Uterus (tissue), 4 donors: Measurements from ENCODE around the gene FCHSD2. TPM values are rescaled to one million over a fixed set of nuclear protein-coding genes. Genes with fewer than 3 reads are reported as not detected.
A peak's percentile ranks its signal among the peaks of the same experiment; 100 is the strongest.

ENCODE experiments used
- DNase-seq, 2 donors: peaks; one replicate each; pipeline ENCODE4 v3.0.0-alpha.2; 2019 to 2020
- H3K27ac ChIP-seq, 2 donors: fragments of 200-600 bp; sonication (generic); 1 replicate in 1 of 2; 2 replicates in 1 of 2; pipeline ENCODE4 v1.5.1; 2016 to 2018
- H3K27me3 ChIP-seq, 2 donors: fragments of 200-600 bp; sonication (generic); one replicate each; pipeline ENCODE4 v1.5.1; 2018 to 2019; ENCODE audit warnings: control low read depth in 1 of 2
- H3K36me3 ChIP-seq, 2 donors: fragments of 200-600 bp; sonication (generic); one replicate each; pipeline ENCODE4 v1.5.1; 2019; ENCODE audit warnings: control low read depth in 1 of 2
- H3K4me1 ChIP-seq, 2 donors: fragments of 200-600 bp; sonication (generic); one replicate each; pipeline ENCODE4 v1.5.1; 2018 to 2019; ENCODE audit warnings: control low read depth in 1 of 2
- H3K4me3 ChIP-seq, 2 donors: fragments of 200-600 bp; sonication (generic); 1 replicate in 1 of 2; 2 replicates in 1 of 2; pipeline ENCODE4 v1.5.1; 2018 to 2019; ENCODE audit warnings: mild to moderate bottlenecking in 1 of 2
- H3K9me3 ChIP-seq, 2 donors: fragments of 200-600 bp; sonication (generic); one replicate each; pipeline ENCODE4 v1.5.1; 2019; ENCODE audit warnings: control low read depth in 1 of 2
- CTCF ChIP-seq, 4 experiments: fragments of 200-600 bp in 2 of 4; fragments of 450-650 bp in 2 of 4; sonication (generic) in 2 of 4; IDR thresholded peaks; one replicate each; pipeline ENCODE4 v1.5.1; 2016 to 2019; ENCODE audit warnings: antibody characterized with exemption in 4 of 4, mild to moderate bottlenecking in 2 of 4, moderate library complexity in 1 of 4
- POLR2A ChIP-seq, 2 donors: fragments of 450-650 bp; IDR thresholded peaks; one replicate each; pipeline ENCODE4 v1.6.1; 2016; ENCODE audit warnings: antibody characterized with exemption in 2 of 2, mild to moderate bottlenecking in 1 of 2, moderate library complexity in 1 of 2
- intact Hi-C: fragments of 100-400 bp; cut with DNase I; formaldehyde crosslinking; loops from one replicate; pipeline ENCODE4 v1.15.1; 2023; ENCODE audit warnings: low total_unique reads
- total RNA-seq, 4 donors: library from RNA; depleted of rRNA in 3 of 4; stranded (reverse); fragments of >200 nt in 3 of 4; gene quantifications; one replicate each; pipeline versions ENCODE4 v1.1.0 to v1.2.4, GENCODE V29; 2014 to 2023
- donor health status: DM: yes; HTN: yes; CAD: no.

The FCHSD2 gene
- total RNA-seq, 4 donors from 2014 or later, result 13.6 to 73.9 (median 27.7) TPM

- Histone ChIP-seq H3K9me3 (no peaks in the 10 kb centered on the region), H3K4me1 (peaks cover 0 to 3% of the 10 kb centered on the region in 2 donors), H3K27ac (peak overlapping the region; percentile 29 to 46), H3K4me3 (no peak overlapping the region), H3K36me3 (no peaks in the 10 kb centered on the region), H3K27me3 (no peaks in the 10 kb centered on the region)
- DNase-seq, result peak; percentile 29 to 51
- no peak for TF ChIP-seq POLR2A (IDR thresholded peaks at IDR 0.05)
- intact Hi-C loops, result loop anchor here (5.0 to 10.0 kb wide), 2 partner anchors 345 to 453 kb away; no protein-coding TSS in a partner anchor
Observed at GRCh38 chr11:73177380-73177777, 35.3 kb upstream of the FCHSD2 start.

GRCh38 chr11:73176874-73177155 lies 34.7 kb upstream of the FCHSD2 start:
- Histone ChIP-seq H3K27me3 (no peaks in the 10 kb centered on the region), H3K4me1 (peaks cover 0 to 3% of the 10 kb centered on the region in 2 donors), H3K27ac (peak overlapping the region in 1 of 2 donors; percentile 26), H3K9me3 (no peaks in the 10 kb centered on the region), H3K4me3 (no peak overlapping the region), H3K36me3 (no peaks in the 10 kb centered on the region)
- no peak for DNase-seq
- intact Hi-C loops, result loop anchor here (5.0 to 10.0 kb wide), 2 partner anchors 345 to 452 kb away; no protein-coding TSS in a partner anchor
- no peak for TF ChIP-seq POLR2A (IDR thresholded peaks at IDR 0.05)
- TF ChIP-seq CTCF (IDR thresholded peaks at IDR 0.05), result no peak

- peaks cover 0 to 3% of the 10 kb centered on the region in 2 donors for H3K4me1 ChIP-seq
- intact Hi-C loops, result loop anchor here (5.0 to 10.0 kb wide), 2 partner anchors 344 to 452 kb away; no protein-coding TSS in a partner anchor
- TF ChIP-seq POLR2A (IDR thresholded peaks at IDR 0.05) (no peak), CTCF (IDR thresholded peaks at IDR 0.05) (no peak)
Observed at GRCh38 chr11:73176145-73176873, 34.2 kb upstream of the FCHSD2 start.

GRCh38 chr11:73175551-73176144 lies 33.5 kb upstream of the FCHSD2 start:
- Histone ChIP-seq H3K4me1 (peaks cover 0 to 3% of the 10 kb centered on the region in 2 donors), H3K36me3 (no peaks in the 10 kb centered on the region), H3K9me3 (no peaks in the 10 kb centered on the region), H3K27ac (no peak overlapping the region), H3K27me3 (no peaks in the 10 kb centered on the region), H3K4me3 (no peak overlapping the region)
- intact Hi-C loops, result loop anchor here (5.0 to 10.0 kb wide), 2 partner anchors 343 to 451 kb away; no protein-coding TSS in a partner anchor
- no peak for DNase-seq
- TF ChIP-seq CTCF (IDR thresholded peaks at IDR 0.05), result no peak
- TF ChIP-seq POLR2A (IDR thresholded peaks at IDR 0.05), result no peak

More at GRCh38 chr11:73176145-73176873, 34.2 kb upstream of the FCHSD2 start:
- H3K27ac ChIP-seq, result peak overlapping the region in 1 of 2 donors; percentile 26
- H3K9me3 ChIP-seq, result no peaks in the 10 kb centered on the region
- no peaks in the 10 kb centered on the region for H3K36me3 ChIP-seq
- no peaks in the 10 kb centered on the region for H3K27me3 ChIP-seq
- no peak overlapping the region for H3K4me3 ChIP-seq
- no peak for DNase-seq

- Histone ChIP-seq H3K4me1 (peaks cover 0 to 3% of the 10 kb centered on the region in 2 donors), H3K9me3 (no peaks in the 10 kb centered on the region), H3K4me3 (no peak overlapping the region), H3K27me3 (no peaks in the 10 kb centered on the region), H3K27ac (no peak overlapping the region), H3K36me3 (no peaks in the 10 kb centered on the region)
- TF ChIP-seq POLR2A (IDR thresholded peaks at IDR 0.05) (no peak), CTCF (IDR thresholded peaks at IDR 0.05) (no peak)
- intact Hi-C loops, result loop anchor here (10.0 kb wide), 1 partner anchor 450 kb away; no protein-coding TSS in a partner anchor
- DNase-seq, result no peak
Observed at GRCh38 chr11:73174495-73174791, 32.3 kb upstream of the FCHSD2 start.
